ENCODE results near the gene GCK.

GCK gene

GRCh38 chr7:44144968-44145478, 44.2 kb downstream of the GCK start:
- Histone ChIP-seq H3K4me3 (ENCODE audit: low read depth, low read length) (peak overlapping the region; percentile 54), H3K27ac (no peak overlapping the region), H3K36me3 (replicated peaks) (no peaks in the 10 kb centered on the region), H3K27me3 (replicated peaks) (no peaks in the 10 kb centered on the region)
- in situ Hi-C loops (cut with HindIII; ENCODE audit: low pct_ligation_motif_present, low sequenced_read_pairs), result no loop called here
- no peak for DNase-seq
- TF ChIP-seq CTCF (IDR thresholded peaks at IDR 0.05; ENCODE audit: low read depth, low read length, missing control alignments), result no peak

GRCh38 chr7:44144426-44144967, 44.7 kb downstream of the GCK start:
- Histone ChIP-seq H3K36me3 (replicated peaks) (no peaks in the 10 kb centered on the region), H3K27me3 (replicated peaks) (no peaks in the 10 kb centered on the region), H3K4me3 (ENCODE audit: low read depth, low read length) (no peak overlapping the region), H3K27ac (no peak overlapping the region)
- in situ Hi-C loops (cut with HindIII; ENCODE audit: low pct_ligation_motif_present, low sequenced_read_pairs), result no loop called here
- TF ChIP-seq CTCF (IDR thresholded peaks at IDR 0.05; ENCODE audit: low read depth, low read length, missing control alignments), result no peak
- DNase-seq, result no peak

GRCh38 chr7:44143646-44144250, 45.5 kb downstream of the GCK start:
- H3K36me3 ChIP-seq (replicated peaks), result no peaks in the 10 kb centered on the region
- H3K27ac ChIP-seq, result no peak overlapping the region
- no peak for TF ChIP-seq CTCF (IDR thresholded peaks at IDR 0.05; ENCODE audit: low read depth, low read length, missing control alignments)
- DNase-seq, result no peak
- in situ Hi-C loops (cut with HindIII; ENCODE audit: low pct_ligation_motif_present, low sequenced_read_pairs), result no loop called here
- no peaks in the 10 kb centered on the region for H3K27me3 ChIP-seq (replicated peaks)
- no peak overlapping the region for H3K4me3 ChIP-seq (ENCODE audit: low read depth, low read length)

- TF ChIP-seq CTCF (IDR thresholded peaks at IDR 0.05; ENCODE audit: low read depth, low read length, missing control alignments), result no peak
- in situ Hi-C loops (cut with HindIII; ENCODE audit: low pct_ligation_motif_present, low sequenced_read_pairs), result no loop called here
Observed at GRCh38 chr7:44142028-44142427, 47.2 kb downstream of the GCK start.

GRCh38 chr7:44141221-44141850, 47.9 kb downstream of the GCK start, which contains the start of gene MYL7:
Gene MYL7, minus strand, starts transcription at chr7:44141332. Its CDS starts 27 bp downstream, at chr7:44141305.
- H3K27me3 ChIP-seq (replicated peaks), result no peaks in the 10 kb centered on the region
- H3K36me3 ChIP-seq (replicated peaks), result no peaks in the 10 kb centered on the region
- DNase-seq, result no peak
- H3K27ac ChIP-seq, result no peak within 1 kb of the TSS
- TF ChIP-seq CTCF (IDR thresholded peaks at IDR 0.05; ENCODE audit: low read depth, low read length, missing control alignments), result no peak
- in situ Hi-C loops (cut with HindIII; ENCODE audit: low pct_ligation_motif_present, low sequenced_read_pairs), result no loop called here
- H3K4me3 ChIP-seq (ENCODE audit: low read depth, low read length), result no peak within 1 kb of the TSS

More at GRCh38 chr7:44142028-44142427, 47.2 kb downstream of the GCK start:
- H3K27ac ChIP-seq, result no peak overlapping the region
- H3K4me3 ChIP-seq (ENCODE audit: low read depth, low read length), result no peak overlapping the region
- no peaks in the 10 kb centered on the region for H3K36me3 ChIP-seq (replicated peaks)
- H3K27me3 ChIP-seq (replicated peaks), result no peaks in the 10 kb centered on the region
- DNase-seq, result no peak

Measured in brain microvascular endothelial cell (primary cell).